Sigmoid colon (tissue), 7 donors: ENCODE data around the gene SMAD6. TPM values are rescaled to one million over a fixed set of nuclear protein-coding genes. Genes with fewer than 3 reads are reported as not detected.

Source experiments
- DNase-seq: peaks from one replicate; pipeline ENCODE4 v3.0.0-alpha.2; 2019
- H3K27ac ChIP-seq, 4 donors: fragments of 200-600 bp; sonication (generic); one replicate each; pipeline ENCODE4 v1.5.1; 2016 to 2019; ENCODE audit warnings: mild to moderate bottlenecking in 1 of 4
- H3K27me3 ChIP-seq, 3 donors: fragments of 200-600 bp; sonication (generic); one replicate each; pipeline ENCODE4 v1.5.1; 2019; ENCODE audit warnings: mild to moderate bottlenecking in 1 of 3
- H3K36me3 ChIP-seq, 4 donors: fragments of 200-600 bp; sonication (generic); one replicate each; pipeline ENCODE4 v1.5.1; 2016 to 2019
- H3K4me1 ChIP-seq, 4 donors: fragments of 200-600 bp; sonication (generic); one replicate each; pipeline ENCODE4 v1.5.1; 2017 to 2019
- H3K4me3 ChIP-seq, 4 donors: fragments of 200-600 bp; sonication (generic); one replicate each; pipeline ENCODE4 v1.5.1; 2017 to 2019; ENCODE audit warnings: mild to moderate bottlenecking in 2 of 4, moderate library complexity in 1 of 4
- H3K9me3 ChIP-seq, 4 donors: fragments of 200-600 bp in 3 of 4; sonication (generic) in 3 of 4; one replicate each; pipeline versions ENCODE4 v1.5.1 to v1.6.1; 2013 to 2019
- CTCF ChIP-seq, 4 experiments: fragments of 450-650 bp in 3 of 4; fragments of 200-600 bp in 1 of 4; IDR thresholded peaks; one replicate each; pipeline ENCODE4 v1.5.1; 2016 to 2019; ENCODE audit warnings: antibody characterized with exemption in 4 of 4, mild to moderate bottlenecking in 3 of 4, moderate library complexity in 2 of 4
- EP300 ChIP-seq, 4 donors: sonication (generic); formaldehyde crosslinking; IDR thresholded peaks; one replicate each; pipeline ENCODE4 v1.6.1; 2017; ENCODE audit warnings: antibody characterized with exemption in 4 of 4
- POLR2A ChIP-seq, 2 donors: fragments of 450-650 bp; IDR thresholded peaks; one replicate each; pipeline ENCODE4 v1.6.1; 2016; ENCODE audit warnings: antibody characterized with exemption in 2 of 2, mild to moderate bottlenecking in 2 of 2, moderate library complexity in 2 of 2
- POLR2AphosphoS5 ChIP-seq, 4 donors: sonication (generic); formaldehyde crosslinking; IDR thresholded peaks; one replicate each; pipeline ENCODE4 v1.6.1; 2017; ENCODE audit warnings: antibody characterized with exemption in 4 of 4
- WGBS, 2 donors: extraction: QIAGEN DNeasy Blood & Tissue Kit; methylation state at CpG; one replicate each; pipeline ENCODE4 v1.1.7; 2013; 5-methylcytosine and 5-hydroxymethylcytosine counted together
- intact Hi-C: fragments of 100-400 bp; cut with DNase I; formaldehyde crosslinking; loops from one replicate; pipeline ENCODE4 v1.15.1; 2023
- polyA plus RNA-seq, 3 donors: library from polyadenylated mRNA; stranded (reverse); fragments of 200-250 nt; gene quantifications; one replicate each; pipeline ENCODE4 v1.2.3, GENCODE V29; 2013
- total RNA-seq, 4 donors: library from RNA; depleted of rRNA; stranded (reverse); fragments of >200 nt; gene quantifications; one replicate each; pipeline ENCODE4 v1.1.0, GENCODE V29; 2016
- donor health status: healthy with polysubstance abuse.
- donor health status: Bipolar disorder and iron deficiency.
- donor health status: healthy.

Gene SMAD6
- total and polyA plus RNA-seq, 7 donors = 1.8 to 9.2 (median 5.7) TPM

- TF ChIP-seq CTCF (IDR thresholded peaks at IDR 0.05) (no peak), POLR2AphosphoS5 (IDR thresholded peaks at IDR 0.05) (no peak), EP300 (IDR thresholded peaks at IDR 0.05) (no peak), POLR2A (IDR thresholded peaks at IDR 0.05) (no peak)
- H3K4me3 ChIP-seq = no peak overlapping the region
- no peaks in the 10 kb centered on the region for H3K27me3 ChIP-seq
- WGBS, 2 donors = 70 to 84% methylated on average over 15 of the region's 15 CpGs
- H3K4me1 ChIP-seq = peaks cover 0 to 37% (median 26%) of the 10 kb centered on the region in 4 donors
- peaks cover 0 to 8% (median 0%) of the 10 kb centered on the region in 4 donors for H3K36me3 ChIP-seq
- no peak overlapping the region for H3K27ac ChIP-seq
- H3K9me3 ChIP-seq = no peaks in the 10 kb centered on the region
- intact Hi-C loops = no loop called here
- DNase-seq = no peak
Measured at GRCh38 chr15:66715720-66716655, 14.0 kb downstream of the SMAD6 start.

GRCh38 chr15:66716656-66717020, 14.6 kb downstream of the SMAD6 start:
- intact Hi-C loops = no loop called here
- H3K36me3 ChIP-seq = peaks cover 0 to 8% (median 0%) of the 10 kb centered on the region in 4 donors
- H3K27ac ChIP-seq = no peak overlapping the region
- H3K4me1 ChIP-seq = peaks cover 0 to 31% (median 19%) of the 10 kb centered on the region in 4 donors
- DNase-seq = no peak
- WGBS, 2 donors = 59 to 66% methylated on average over 4 of the region's 4 CpGs
- no peak for TF ChIP-seq POLR2A (IDR thresholded peaks at IDR 0.05)
- TF ChIP-seq POLR2AphosphoS5 (IDR thresholded peaks at IDR 0.05) = no peak
- no peak for TF ChIP-seq EP300 (IDR thresholded peaks at IDR 0.05)
- no peaks in the 10 kb centered on the region for H3K27me3 ChIP-seq
- no peak overlapping the region for H3K4me3 ChIP-seq
- H3K9me3 ChIP-seq = no peaks in the 10 kb centered on the region

DNA sequence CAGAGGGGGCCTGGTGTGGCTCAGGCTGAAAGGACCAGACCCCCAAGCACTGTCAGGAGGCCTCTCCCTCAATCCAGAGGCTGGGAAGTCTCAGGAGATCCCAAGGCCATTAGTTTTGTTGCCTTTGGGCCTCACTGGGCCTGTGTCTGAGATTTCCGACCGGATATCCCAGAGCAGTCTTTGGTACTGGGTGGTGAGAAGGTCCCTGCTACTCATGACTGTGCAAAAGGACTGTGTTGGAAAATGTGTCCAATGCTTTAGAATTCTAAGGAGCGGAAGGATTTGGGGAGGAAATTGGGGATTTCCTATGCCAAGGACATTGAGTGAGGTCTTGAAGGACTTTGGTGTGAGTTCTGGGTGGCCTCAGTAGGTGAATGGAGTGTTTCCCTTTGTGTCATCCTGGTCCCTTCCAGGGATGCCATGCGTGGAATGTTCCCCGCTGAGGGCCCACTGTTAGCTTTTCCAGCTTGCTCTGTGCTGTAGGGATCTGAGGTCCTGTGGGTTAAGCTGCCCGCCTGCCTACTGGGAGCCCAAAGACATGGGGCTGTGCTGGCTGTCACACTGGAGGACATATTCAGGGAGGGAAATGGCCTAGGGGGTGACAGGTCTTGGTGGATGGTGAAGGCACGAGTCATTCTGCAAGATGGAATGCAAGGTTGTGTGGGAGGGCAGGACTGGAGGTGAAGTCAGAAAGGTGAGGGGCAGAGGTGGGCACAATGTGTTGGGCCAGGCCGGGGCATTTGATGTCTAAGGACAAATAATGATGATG, 16.4 kb downstream of the SMAD6 start:
- intact Hi-C loops = no loop called here
- Histone ChIP-seq H3K9me3 (no peaks in the 10 kb centered on the region), H3K36me3 (peaks cover 0 to 8% (median 0%) of the 10 kb centered on the region in 4 donors), H3K4me1 (peaks cover 0 to 24% (median 15%) of the 10 kb centered on the region in 4 donors), H3K27ac (no peak overlapping the region), H3K27me3 (no peaks in the 10 kb centered on the region), H3K4me3 (no peak overlapping the region)
- TF ChIP-seq POLR2AphosphoS5 (IDR thresholded peaks at IDR 0.05) (no peak), EP300 (IDR thresholded peaks at IDR 0.05) (no peak), POLR2A (IDR thresholded peaks at IDR 0.05) (no peak), CTCF (IDR thresholded peaks at IDR 0.05) (no peak)
- 94% methylated on average over 8 of the region's 8 CpGs for WGBS, 2 donors
- no peak for DNase-seq

DNA sequence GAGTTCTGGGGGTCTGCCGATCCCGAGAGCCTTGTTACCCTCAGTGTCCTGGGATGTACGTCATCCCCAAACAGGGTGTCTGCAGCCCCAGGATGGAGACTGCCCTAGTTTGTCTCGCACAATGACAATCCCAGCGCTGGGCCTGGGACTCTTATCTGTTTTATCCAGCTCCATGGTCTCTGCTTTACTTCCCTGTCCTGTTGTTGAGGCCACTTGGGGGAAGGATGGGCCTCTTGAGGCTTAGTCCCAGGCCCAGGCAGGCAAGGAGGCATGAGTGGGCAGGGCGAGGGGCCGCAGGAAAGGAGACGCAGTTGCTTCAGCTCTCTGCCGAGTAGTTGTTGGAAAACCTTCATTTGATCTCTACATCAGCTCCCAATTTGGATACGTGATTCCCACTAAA, 17.4 kb downstream of the SMAD6 start:
- Histone ChIP-seq H3K36me3 (peaks cover 0 to 8% (median 0%) of the 10 kb centered on the region in 4 donors), H3K27ac (peak overlapping the region in 2 of 4 donors; percentile 44 to 46), H3K4me1 (peaks cover 0 to 17% (median 13%) of the 10 kb centered on the region in 4 donors), H3K9me3 (no peaks in the 10 kb centered on the region), H3K4me3 (no peak overlapping the region), H3K27me3 (no peaks in the 10 kb centered on the region)
- no peak for TF ChIP-seq POLR2A (IDR thresholded peaks at IDR 0.05)
- no peak for TF ChIP-seq POLR2AphosphoS5 (IDR thresholded peaks at IDR 0.05)
- TF ChIP-seq EP300 (IDR thresholded peaks at IDR 0.05) = no peak
- TF ChIP-seq CTCF (IDR thresholded peaks at IDR 0.05) = no peak
- no peak for DNase-seq
- WGBS, 2 donors = 86 to 94% methylated on average over 10 of the region's 10 CpGs
- intact Hi-C loops = no loop called here
